GM21526 (cell line): ENCODE measurements around the gene DIRAS1.
A peak's percentile ranks its signal among the peaks of the same experiment; 100 is the strongest.

ENCODE experiments used
- ATAC-seq: cut with Tn5 transposase; IDR thresholded peaks from one replicate; pipeline ENCODE4 v1.9.1; 2021; ENCODE audit warnings: moderate library complexity; ENCODE audit not compliant: unreplicated experiment, low FRiP score

The DIRAS1 gene

GRCh38 chr19:2756477-2756876 is 35.3 kb upstream of the DIRAS1 start:
- ATAC-seq = no peak

- ATAC-seq = no peak
Observed at GRCh38 chr19:2755811-2756210, 34.6 kb upstream of the DIRAS1 start.

GRCh38 chr19:2755448-2755705 is 34.2 kb upstream of the DIRAS1 start:
- no peak for ATAC-seq

GRCh38 chr19:2754659-2755447 is 33.7 kb upstream of the DIRAS1 start:
- no peak for ATAC-seq

- no peak for ATAC-seq
Observed at GRCh38 chr19:2751438-2751830, 30.3 kb upstream of the DIRAS1 start.

- ATAC-seq = no peak
Observed at GRCh38 chr19:2750808-2751437, 29.8 kb upstream of the DIRAS1 start.

- no peak for ATAC-seq
Observed at GRCh38 chr19:2747349-2747748, 26.2 kb upstream of the DIRAS1 start.

- ATAC-seq = no peak
Observed at GRCh38 chr19:2744113-2744512, 22.9 kb upstream of the DIRAS1 start.

GRCh38 chr19:2743099-2743498 is 21.9 kb upstream of the DIRAS1 start:
- no peak for ATAC-seq

GRCh38 chr19:2740314-2740656 is 19.1 kb upstream of the DIRAS1 start:
- no peak for ATAC-seq

GRCh38 chr19:2739602-2740313 is 18.6 kb upstream of the DIRAS1 start, which contains the start of gene SLC39A3:
TSS of gene SLC39A3 (minus strand) at chr19:2740017. CDS start at chr19:2737257, 2,760 bp downstream.
- peak; percentile 86 for ATAC-seq

GRCh38 chr19:2736550-2737190 is 15.5 kb upstream of the DIRAS1 start:
- no peak for ATAC-seq

- no peak for ATAC-seq
Observed at GRCh38 chr19:2735374-2735773, 14.2 kb upstream of the DIRAS1 start.

- ATAC-seq = no peak
Observed at GRCh38 chr19:2734589-2735288, 13.6 kb upstream of the DIRAS1 start.

- ATAC-seq = no peak
Observed at GRCh38 chr19:2733930-2734588, 12.9 kb upstream of the DIRAS1 start.

GRCh38 chr19:2732883-2733282 is 11.7 kb upstream of the DIRAS1 start:
- ATAC-seq = no peak

GRCh38 chr19:2732157-2732725 is 11.1 kb upstream of the DIRAS1 start:
- ATAC-seq = no peak

GRCh38 chr19:2731181-2731995 is 10.2 kb upstream of the DIRAS1 start:
- ATAC-seq = no peak
